ENCODE results near the gene SEMA3B.

- TF ChIP-seq CTCF (IDR thresholded peaks at IDR 0.05; ENCODE audit: low read depth, low read length, poor library complexity, severe bottlenecking), result no peak
- no peak for TF ChIP-seq EZH2phosphoT487 (IDR thresholded peaks at IDR 0.05; ENCODE audit: borderline replicate concordance, low read length)
These were observed 19.5 kb upstream of the SEMA3B start for GRCh38 chr3:50249457-50249856.
